Activated CD4-positive, alpha-beta T cell treated with anti-CD3 and anti-CD28 coated beads, Interleukin-2, amount 50 U/mL, for 48 hours (primary cell): ENCODE data around the gene TLE2.
A peak's percentile ranks its signal among the peaks of the same experiment; 100 is the strongest.
"Not testable (repeated sequence)": the region's sequence is repeated elsewhere in the genome, so short reads cannot be mapped to it uniquely, and the experiment has no call there.

Experiments
- DNase-seq, 2 experiments: peaks; one replicate each; pipeline ENCODE4 v3.0.0-alpha.2; 2020

Gene TLE2

GRCh38 chr19:3012059-3012458, 17.0 kb downstream of the TLE2 start:
- DNase-seq = not testable (repeated sequence)

GRCh38 chr19:3010871-3011270, 18.2 kb downstream of the TLE2 start:
- no peak for DNase-seq

GRCh38 chr19:3008994-3009393, 20.1 kb downstream of the TLE2 start:
- no peak for DNase-seq

- DNase-seq = no peak
Measured at GRCh38 chr19:3007975-3008374, 21.1 kb downstream of the TLE2 start.

- DNase-seq = peak in 1 of 2 experiments; percentile 25
Measured at GRCh38 chr19:3006075-3006767, 22.9 kb downstream of the TLE2 start.

GRCh38 chr19:3005345-3005744, 23.7 kb downstream of the TLE2 start:
- DNase-seq = no peak

- no peak for DNase-seq
Measured at GRCh38 chr19:3004522-3004921, 24.6 kb downstream of the TLE2 start.

- no peak for DNase-seq
Measured at GRCh38 chr19:3003046-3003445, 26.0 kb downstream of the TLE2 start.

GRCh38 chr19:3001235-3001800, 27.8 kb downstream of the TLE2 start:
- no peak for DNase-seq

GRCh38 chr19:2998642-2999041, 30.4 kb downstream of the TLE2 start:
- no peak for DNase-seq

GRCh38 chr19:2997720-2998119, 31.4 kb downstream of the TLE2 start:
- no peak for DNase-seq

GRCh38 chr19:2994588-2995131, 34.4 kb downstream of the TLE2 start:
- DNase-seq = no peak

- no peak for DNase-seq
Measured at GRCh38 chr19:2993579-2993978, 35.5 kb downstream of the TLE2 start.

- DNase-seq = no peak
Measured at GRCh38 chr19:2992958-2993357, 36.1 kb downstream of the TLE2 start.

- not testable (repeated sequence) for DNase-seq
Measured at GRCh38 chr19:2992333-2992732, 36.7 kb downstream of the TLE2 start.

- no peak for DNase-seq
Measured at GRCh38 chr19:2989236-2989946, 39.7 kb downstream of the TLE2 start.

GRCh38 chr19:2988568-2988967, 40.5 kb downstream of the TLE2 start:
- no peak for DNase-seq

- DNase-seq = no peak
Measured at GRCh38 chr19:2987797-2988196, 41.3 kb downstream of the TLE2 start.

- no peak for DNase-seq
Measured at GRCh38 chr19:2986951-2987524, 42.0 kb downstream of the TLE2 start.

GRCh38 chr19:2984215-2984528, 44.9 kb downstream of the TLE2 start:
- DNase-seq = no peak

GRCh38 chr19:2983351-2984214, 45.5 kb downstream of the TLE2 start:
- no peak for DNase-seq

- no peak for DNase-seq
Measured at GRCh38 chr19:2982983-2983350, 46.1 kb downstream of the TLE2 start.

- no peak for DNase-seq
Measured at GRCh38 chr19:2982561-2982960, 46.5 kb downstream of the TLE2 start.
